Raji (cell line): ENCODE measurements around the gene ZEB1.

Experiments
- POLR2A ChIP-seq: IDR thresholded peaks from 2 replicates; pipeline ENCODE4 v1.6.1; 2011; ENCODE audit warnings: low read depth, low read length, control low read depth; ENCODE audit not compliant: insufficient read depth

Gene ZEB1

GRCh38 chr10:31318854-31319601 lies at the start of gene ZEB1:
Gene ZEB1 (plus strand): TSS chr10:31319216. CDS start chr10:31319235, 19 bp downstream.
- peak; percentile 75 for TF ChIP-seq POLR2A

DNA sequence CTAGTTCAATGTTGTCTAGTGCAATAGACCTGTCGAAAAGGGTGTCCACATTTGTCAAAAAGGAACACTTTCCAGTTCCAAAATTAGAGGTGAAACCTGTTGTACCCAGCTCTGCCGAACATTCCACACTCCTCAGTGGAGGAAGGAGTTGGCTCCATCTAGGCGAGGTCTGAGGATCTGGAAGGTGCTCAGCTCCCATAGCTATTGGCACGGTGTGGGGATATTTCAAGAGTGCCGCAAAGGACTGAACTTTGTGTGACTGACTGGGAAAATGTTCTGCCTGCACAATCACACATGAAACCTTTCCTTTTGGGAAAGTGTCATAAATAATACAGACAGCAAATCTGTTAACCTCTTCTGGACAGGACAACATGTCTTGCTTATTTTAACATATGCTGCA lies 48.1 kb upstream of the ZEB1 start:
- no peak for TF ChIP-seq POLR2A

GRCh38 chr10:31272841-31273240 lies 46.2 kb upstream of the ZEB1 start:
- TF ChIP-seq POLR2A, result no peak

DNA sequence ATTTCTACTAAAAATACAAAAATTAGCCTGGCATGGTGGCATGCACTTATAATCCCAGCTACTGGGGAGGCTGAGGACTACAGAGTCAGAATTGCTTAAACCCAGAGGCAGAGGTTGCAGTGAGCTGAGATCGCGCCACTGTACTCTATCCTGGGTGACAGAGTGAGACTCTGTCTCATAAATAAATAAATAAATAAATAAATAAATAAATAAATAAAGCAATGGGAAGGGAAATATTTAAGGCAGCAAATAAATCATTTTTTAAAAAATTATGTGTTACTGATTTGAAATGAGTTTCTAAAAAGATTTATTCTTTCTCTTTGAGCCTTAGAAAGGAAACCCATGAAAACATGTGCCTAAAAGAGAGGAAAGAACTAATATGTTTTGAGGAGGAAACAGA lies 45.2 kb upstream of the ZEB1 start:
- no peak for TF ChIP-seq POLR2A

GRCh38 chr10:31274310-31274709 lies 44.7 kb upstream of the ZEB1 start:
- no peak for TF ChIP-seq POLR2A

GRCh38 chr10:31278279-31278941 lies 40.6 kb upstream of the ZEB1 start:
- no peak for TF ChIP-seq POLR2A

GRCh38 chr10:31280972-31281371 lies 38.0 kb upstream of the ZEB1 start:
- no peak for TF ChIP-seq POLR2A

- TF ChIP-seq POLR2A, result no peak
Observed at GRCh38 chr10:31288001-31288400, 31.0 kb upstream of the ZEB1 start.

DNA sequence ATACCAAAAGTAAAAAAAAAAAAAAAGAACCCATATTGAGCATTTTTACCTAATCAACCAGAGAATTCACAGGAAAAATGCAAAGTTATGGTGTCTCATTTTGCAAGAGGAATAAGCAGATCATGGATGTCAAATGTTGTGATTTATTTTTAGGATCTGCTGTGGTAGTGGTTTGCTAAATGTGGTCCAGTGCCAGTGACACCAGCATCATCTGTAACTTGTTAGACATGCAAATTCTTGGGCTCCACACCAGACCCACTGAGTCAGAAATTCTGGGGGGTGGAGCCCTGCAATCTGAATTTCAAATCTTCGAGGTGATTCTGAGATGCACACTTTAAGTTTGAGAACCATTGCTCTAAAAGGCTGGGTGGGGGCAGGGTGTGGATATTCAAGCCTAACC lies 30.1 kb upstream of the ZEB1 start:
- TF ChIP-seq POLR2A, result no peak

GRCh38 chr10:31290386-31290785 lies 28.6 kb upstream of the ZEB1 start:
- no peak for TF ChIP-seq POLR2A

DNA sequence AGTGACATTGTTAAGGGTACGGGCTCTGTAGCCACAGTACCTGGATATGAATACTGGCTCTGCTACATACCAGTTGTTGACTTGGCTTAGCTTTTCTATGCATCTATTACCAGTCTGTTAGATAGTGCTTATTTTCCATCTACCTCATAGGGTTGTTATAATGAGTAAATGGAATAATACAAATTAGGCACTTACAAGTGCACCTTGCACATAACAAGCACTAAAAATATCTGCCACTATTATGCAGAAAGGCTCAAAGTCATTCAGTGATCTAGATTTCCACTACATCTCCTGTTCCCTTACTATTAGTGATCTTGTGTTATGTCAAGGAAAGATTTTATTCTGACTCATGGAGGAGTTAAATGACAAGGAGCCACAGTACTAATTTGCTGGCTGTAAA lies 27.9 kb upstream of the ZEB1 start:
- TF ChIP-seq POLR2A, result no peak

GRCh38 chr10:31294558-31294957 lies 24.5 kb upstream of the ZEB1 start:
- TF ChIP-seq POLR2A, result no peak

DNA sequence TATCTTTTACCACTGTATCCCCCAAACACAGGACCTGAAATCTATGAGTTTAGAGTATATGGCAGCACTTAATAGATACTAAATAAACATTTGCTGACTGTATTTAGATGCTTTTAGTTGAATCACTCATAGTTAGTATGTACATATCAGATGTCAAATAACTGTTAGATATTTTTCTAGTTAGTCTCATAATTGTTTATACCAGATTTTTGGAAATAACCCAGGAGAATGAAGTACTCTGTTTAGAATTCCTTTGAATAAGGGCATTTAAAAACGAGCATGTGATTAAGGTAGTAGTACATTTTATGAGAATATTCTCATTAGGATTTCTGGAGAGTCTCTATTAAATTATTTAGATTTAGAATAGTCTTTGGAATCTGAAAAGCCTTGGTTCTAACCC lies 22.3 kb upstream of the ZEB1 start:
- no peak for TF ChIP-seq POLR2A

DNA sequence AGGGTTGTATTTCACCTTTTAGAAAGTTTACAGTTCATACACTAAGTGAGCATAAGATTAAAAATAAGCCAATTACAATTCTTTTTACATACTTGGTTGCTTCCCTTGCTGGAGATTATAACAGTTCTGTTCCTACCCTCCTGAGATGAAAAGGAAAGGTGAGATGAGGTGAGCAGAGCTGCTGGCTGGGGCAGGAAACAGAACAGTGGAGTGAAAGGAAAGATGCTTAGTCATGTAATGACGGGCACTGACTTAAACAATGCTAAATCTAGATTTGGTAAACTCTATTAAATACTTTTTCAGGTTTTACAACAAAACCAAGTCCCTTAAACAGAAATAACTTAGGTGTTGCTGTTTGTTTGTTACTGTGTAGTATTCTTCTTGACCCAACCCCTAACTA lies 19.9 kb upstream of the ZEB1 start:
- no peak for TF ChIP-seq POLR2A

DNA sequence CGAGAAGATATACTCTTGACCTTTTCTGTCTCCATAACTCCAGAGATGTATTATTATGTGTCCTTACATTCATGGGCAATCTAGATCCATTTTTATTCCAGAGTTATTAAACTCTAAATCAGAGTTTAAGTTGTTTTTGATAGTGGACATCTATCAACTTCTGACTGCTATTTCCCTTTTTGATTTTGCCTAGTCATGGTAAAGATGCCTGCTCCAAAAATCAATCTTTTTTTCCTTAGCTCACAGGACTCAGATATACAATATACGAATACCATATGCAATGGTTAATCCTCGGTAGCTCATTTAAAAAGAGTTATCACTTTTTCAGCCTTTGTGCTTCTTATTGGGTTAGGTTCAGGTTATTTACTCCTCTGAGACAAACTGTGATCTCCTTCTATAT lies 15.8 kb upstream of the ZEB1 start:
- TF ChIP-seq POLR2A, result no peak

DNA sequence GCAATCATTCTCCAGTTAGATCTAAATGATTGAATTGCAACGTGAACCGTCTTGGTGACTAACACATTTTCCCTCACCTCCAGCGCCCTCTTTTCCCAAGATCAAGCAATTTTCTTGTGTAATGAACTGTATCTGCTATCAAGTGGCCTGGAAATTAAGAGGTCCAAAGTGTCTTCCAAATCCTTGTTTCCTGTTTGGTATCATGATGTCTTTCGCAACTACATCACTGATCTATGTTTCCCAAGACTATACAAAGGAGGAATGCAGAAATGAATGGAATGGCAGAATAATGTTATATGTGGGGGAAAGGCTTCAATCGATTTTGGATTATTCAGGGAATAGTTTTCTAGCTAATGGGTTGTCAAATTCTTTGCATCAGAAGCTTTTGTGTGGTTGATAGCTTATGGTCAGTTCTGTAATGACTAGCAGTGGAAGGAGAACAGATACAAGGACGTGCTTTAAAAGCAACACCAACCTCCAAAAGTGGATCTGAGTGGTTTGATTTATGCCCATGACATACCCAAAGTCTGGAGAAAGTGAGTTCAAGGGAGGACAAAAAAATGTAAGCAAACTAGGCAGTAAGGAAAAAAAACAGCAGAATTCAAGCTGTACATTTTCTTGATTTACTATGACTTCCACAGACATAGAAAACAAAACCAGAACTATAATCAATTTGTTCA lies 14.6 kb upstream of the ZEB1 start:
- TF ChIP-seq POLR2A, result no peak
